GM12878 (cell line): ENCODE results near the gene TAOK2. TPM values are rescaled to one million over a fixed set of nuclear protein-coding genes. Genes with fewer than 3 reads are reported as not detected.
A peak's percentile ranks its signal among the peaks of the same experiment; 100 is the strongest.

Experiments
- ATAC-seq: fragments of 200-7000 bp; cut with Tn5 transposase; 3 replicates; pipeline ENCODE4 v1.9.1; 2020; ENCODE audit warnings: mild to moderate bottlenecking, moderate library complexity
- BruUV-seq: library from RNA; stranded (reverse); fragments of 400-500 nt; replicated peaks from 2 replicates; lab custom pipeline; 2021; lab: Mats Ljungman, UMichigan
- CTCF ChIA-PET: fragments of 300-600 bp; sonication (Branson Sonifier 250); formaldehyde crosslinking; extraction: SDS; loops from one replicate; lab custom pipeline; 2021; ENCODE audit warnings: inconsistent platforms; lab: Yijun Ruan, JAX
- POLR2A ChIA-PET: fragments of 350-600 bp; formaldehyde crosslinking; extraction: SDS; loops from one replicate; lab custom pipeline; 2021; ENCODE audit warnings: inconsistent platforms; lab: Charles Lee
- RAD21 ChIA-PET: fragments of 300-600 bp; sonication (Branson Sonifier 250); formaldehyde crosslinking; loops from one replicate; lab custom pipeline; 2023; ENCODE audit warnings: antibody characterized with exemption; ENCODE audit not compliant: unreplicated experiment; lab: Charles Lee
- SMC1A ChIA-PET: fragments of 300-600 bp; sonication (Branson Sonifier 250); formaldehyde crosslinking; loops from one replicate; lab custom pipeline; 2023; ENCODE audit not compliant: unreplicated experiment, uncharacterized antibody; lab: Charles Lee
- DNase-seq: peaks from one replicate; pipeline ENCODE4 v3.0.0-alpha.2; 2011; ENCODE audit warnings: low read depth, low spot score
- FAIRE-seq: peaks from 3 replicates; lab custom pipeline; 2011; peaks lifted over from hg19 to GRCh38; lab: Jason Lieb, UNC
- H2AFZ ChIP-seq: 2 replicates; pipeline ENCODE4 v1.6.0; 2011; ENCODE audit warnings: low read depth, low read length, control low read depth; ENCODE audit not compliant: control insufficient read depth
- H3K27ac ChIP-seq: 2 replicates; pipeline ENCODE4 v1.5.1; 2011; ENCODE audit warnings: control low read depth; ENCODE audit not compliant: control insufficient read depth, insufficient read depth
- H3K27me3 ChIP-seq, 2 experiments: replicated peaks in 1 of 2; 2 replicates each; pipeline versions ENCODE4 v1.6.0 to v1.6.1; 2011; ENCODE audit warnings: low read length in 1 of 2; ENCODE audit not compliant: control insufficient read depth in 2 of 2, insufficient read depth in 2 of 2
- H3K36me3 ChIP-seq, 2 experiments: 2 replicates each; pipeline ENCODE4 v1.5.1; 2011; ENCODE audit warnings: low read length in 1 of 2; ENCODE audit not compliant: control insufficient read depth in 2 of 2, insufficient read depth in 2 of 2
- H3K4me1 ChIP-seq: 2 replicates; pipeline ENCODE4 v1.6.1; 2011; ENCODE audit warnings: mild to moderate bottlenecking, low read length, moderate library complexity, mixed read lengths; ENCODE audit not compliant: control insufficient read depth, insufficient read depth
- H3K4me2 ChIP-seq: 2 replicates; pipeline ENCODE4 v1.6.0; 2011; ENCODE audit warnings: control low read depth; ENCODE audit not compliant: control insufficient read depth, insufficient read depth
- H3K4me3 ChIP-seq: fragments of 200-600 bp; sonication (generic); 2 replicates; pipeline ENCODE4 v1.5.1; 2016
- H3K79me2 ChIP-seq: 2 replicates; pipeline ENCODE4 v1.6.0; 2011; ENCODE audit warnings: low read length; ENCODE audit not compliant: control insufficient read depth, insufficient read depth
- H3K9ac ChIP-seq: 2 replicates; pipeline ENCODE4 v1.8.0; 2011; ENCODE audit warnings: low read length, control low read depth, mixed read lengths; ENCODE audit not compliant: control insufficient read depth, insufficient read depth
- H3K9me3 ChIP-seq: replicated peaks from 3 replicates; pipeline ENCODE4 v1.5.1; 2011; ENCODE audit warnings: mild to moderate bottlenecking, low read length; ENCODE audit not compliant: control insufficient read depth, insufficient read depth
- H4K20me1 ChIP-seq: 2 replicates; pipeline ENCODE4 v1.6.0; 2011; ENCODE audit not compliant: control insufficient read depth, insufficient read depth
- BHLHE40 ChIP-seq, 2 experiments: fragments of 450-650 bp in 1 of 2; IDR thresholded peaks; 2 replicates each; pipeline ENCODE4 v1.6.1; 2011 to 2017; ENCODE audit warnings: low read depth in 2 of 2, borderline replicate concordance in 1 of 2, improper control_type of control experiment in 1 of 2, low read length in 1 of 2, mild to moderate bottlenecking in 1 of 2
- CEBPB ChIP-seq, 2 experiments: fragments of 150-350 bp in 1 of 2; IDR thresholded peaks; 2 replicates each; pipeline ENCODE4 v1.6.1; 2012 to 2014; ENCODE audit warnings: low read depth in 2 of 2, low read length in 2 of 2, borderline replicate concordance in 1 of 2, inconsistent platforms in 1 of 2
- CREM ChIP-seq: IDR thresholded peaks from 2 replicates; pipeline ENCODE4 v1.6.1; 2014; ENCODE audit warnings: antibody characterized with exemption, low read depth
- EGR1 ChIP-seq, 2 experiments: IDR thresholded peaks; 1 replicate in 1 of 2; 2 replicates in 1 of 2; pipeline ENCODE4 v1.6.1; 2011 to 2012; ENCODE audit warnings: low read depth in 2 of 2, low read length in 2 of 2, borderline replicate concordance in 1 of 2, mild to moderate bottlenecking in 1 of 2, moderate library complexity in 1 of 2
- EZH2 ChIP-seq: IDR thresholded peaks from 2 replicates; pipeline ENCODE4 v1.6.1; 2012; ENCODE audit warnings: low read depth, mild to moderate bottlenecking, control low read depth, inconsistent platforms, low read length, borderline replicate concordance; ENCODE audit not compliant: control insufficient read depth
- MEF2A ChIP-seq: IDR thresholded peaks from 2 replicates; pipeline ENCODE4 v1.6.1; 2011; ENCODE audit warnings: low read depth, mild to moderate bottlenecking, low read length, moderate library complexity; ENCODE audit not compliant: insufficient read depth
- MLLT1 ChIP-seq: fragments of 450-650 bp; IDR thresholded peaks from 2 replicates; pipeline ENCODE4 v1.6.1; 2016; ENCODE audit warnings: mild to moderate bottlenecking
- NR2F1 ChIP-seq: fragments of 450-650 bp; conservative IDR thresholded peaks from 2 replicates; pipeline ENCODE4 v1.6.1; 2017; ENCODE audit warnings: mild to moderate bottlenecking
- PAX8 ChIP-seq: fragments of 450-650 bp; IDR thresholded peaks from 2 replicates; pipeline ENCODE4 v1.6.1; 2017; ENCODE audit warnings: mild to moderate bottlenecking, moderate library complexity
- POU2F2 ChIP-seq: IDR thresholded peaks from 3 replicates; pipeline ENCODE4 v1.6.1; 2011; ENCODE audit warnings: low read depth, mild to moderate bottlenecking, low read length, borderline replicate concordance
- RAD21 ChIP-seq: IDR thresholded peaks from 2 replicates; pipeline ENCODE4 v1.6.1; 2011; ENCODE audit warnings: mild to moderate bottlenecking, low read depth, low read length, moderate library complexity; ENCODE audit not compliant: insufficient read depth
- TCF7 ChIP-seq: IDR thresholded peaks from 2 replicates; pipeline ENCODE4 v1.6.1; 2014; ENCODE audit warnings: antibody characterized with exemption, borderline replicate concordance
- YBX1 ChIP-seq: fragments of 450-650 bp; IDR thresholded peaks from 2 replicates; pipeline ENCODE4 v1.6.1; 2016; ENCODE audit warnings: antibody characterized with exemption
- ZNF687 ChIP-seq: fragments of 450-650 bp; IDR thresholded peaks from 2 replicates; pipeline ENCODE4 v1.6.1; 2017; ENCODE audit warnings: mild to moderate bottlenecking, moderate library complexity
- WGBS: methylation state at CpG from one replicate; pipeline ENCODE4 v1.1.6; 2016; ENCODE audit warnings: low lambda C conversion rate; ENCODE audit not compliant: insufficient replicate concordance, insufficient coverage; ENCODE audit errors: missing lambda C conversion rate; 5-methylcytosine and 5-hydroxymethylcytosine counted together
- in situ Hi-C: fragments of 300-500 bp; cut with MboI; formaldehyde crosslinking; loops from 9 replicates; pipeline ENCODE4 v1.14.3; 2018; ENCODE audit warnings: mixed read lengths
- intact Hi-C: fragments of 100-400 bp; cut with micrococcal nuclease; formaldehyde crosslinking; loops from one replicate; pipeline ENCODE4 v1.14.2; 2022; ENCODE audit not compliant: unreplicated experiment
- polyA plus RNA-seq, 11 experiments: library from polyadenylated mRNA; depleted of rRNA in 4 of 11; unstranded in 6 of 11; stranded (reverse) in 5 of 11; fragments of >200 nt; fragmentation: Nextera tagmentation in 4 of 11; fragmentation: Illumina TruSeq in 1 of 11; extraction: Ambion mirVana in 4 of 11; extraction: Trizol in 1 of 11; gene quantifications; 1 replicate in 1 of 11; 2 replicates in 10 of 11; pipeline versions ENCODE4 v1.2.1 to v1.2.3, GENCODE V29; 2011 to 2016; ENCODE audit warnings: inconsistent platforms in 2 of 11, missing spikeins in 2 of 11, low read depth in 1 of 11
- total RNA-seq, 4 experiments: library from RNA; depleted of rRNA in 3 of 4; stranded (reverse); fragments of >200 nt in 3 of 4; fragmentation: Illumina TruSeq in 1 of 4; extraction: Trizol in 1 of 4; gene quantifications; 2 replicates each; pipeline versions ENCODE4 v1.2.1 to v1.2.3, GENCODE V29; 2013 to 2021

TAOK2 gene
- total and polyA plus RNA-seq, 10 of the 15 experiments (the other 5 are each of a cell fraction or from before 2014, with no cell fraction given): 0.14 to 40.2 (median 11.6) TPM

GRCh38 chr16:29961479-29962343 is 12.0 kb upstream of the TAOK2 start, which contains the start of gene TMEM219:
Gene TMEM219, plus strand, starts transcription at chr16:29962079. Its CDS starts 1,065 bp downstream, at chr16:29963144.
- POLR2A ChIA-PET: interaction anchor here (0.6 to 3.4 kb wide), 5 partner anchors 12 to 137 kb away, joined by 3 to 53 read pairs (median 4); partner anchors contain the start of genes HIRIP3, INO80E, KCTD13 and TAOK2
- in situ Hi-C loops (no loop called here), intact Hi-C loops (loop anchor here (5.0 kb wide), 1 partner anchor 34 kb away; the partner anchor contains the start of gene KCTD13)
- SMC1A ChIA-PET: interaction anchor here (0.7 to 2.7 kb wide), 8 partner anchors 11 to 113 kb away, joined by 3 to 20 read pairs (median 3); partner anchors contain the start of genes ASPHD1, HIRIP3 and TAOK2
- CTCF ChIA-PET: interaction anchor here (0.8 to 3.3 kb wide), 12 partner anchors 11 to 141 kb away, joined by 3 to 21 read pairs (median 4); partner anchors contain the start of genes HIRIP3, INO80E, KCTD13 and MVP
- Histone ChIP-seq H2AFZ (peak within 1 kb of the TSS; percentile 100), H3K4me1 (peaks cover 2% of the 10 kb centered on the region; the same call in 1 of the 2 replicates), H4K20me1 (no peaks in the 10 kb centered on the region), H3K79me2 (peaks cover 4% of the 10 kb centered on the region; the same call in 1 of the 2 replicates), H3K27me3 (no peaks in the 10 kb centered on the region), H3K9me3 (no peaks in the 10 kb centered on the region), H3K4me2 (peak within 1 kb of the TSS; percentile 98), H3K4me3 (peak within 1 kb of the TSS; percentile 82), H3K27ac (peak within 1 kb of the TSS; percentile 79), H3K9ac (peak within 1 kb of the TSS; percentile 86), H3K36me3 (no peaks in the 10 kb centered on the region)
- DNase-seq (peak; percentile 70), ATAC-seq (peak; percentile 92), FAIRE-seq (peak; percentile 75)
- TSS peak; percentile 64 for BruUV-seq
- RAD21 ChIA-PET: interaction anchor here (0.6 to 3.8 kb wide), 6 partner anchors 12 to 988 kb away, joined by 3 to 19 read pairs (median 6); partner anchors contain the start of genes KCTD13 and TAOK2
- WGBS: under 1% methylated on average over 63 of the region's 75 CpGs
- TF ChIP-seq MLLT1: peak; percentile 83
- no peak for TF ChIP-seq MEF2A
- peak in 1 of 2 experiments; percentile 47; a peak in 1 of 3 replicates for TF ChIP-seq EGR1 (IDR thresholded peaks at IDR 0.05; ENCODE audit: borderline replicate concordance in 1 of 2, low read depth in 2 of 2, low read length in 2 of 2)
- TF ChIP-seq BHLHE40 (IDR thresholded peaks at IDR 0.05; ENCODE audit: borderline replicate concordance in 1 of 2, low read depth in 2 of 2, low read length in 1 of 2): peak; percentile 89 to 92
- no peak for TF ChIP-seq EZH2
- no peak for TF ChIP-seq RAD21
- no peak for TF ChIP-seq CEBPB (IDR thresholded peaks at IDR 0.05; ENCODE audit: borderline replicate concordance in 1 of 2, low read depth in 2 of 2, low read length in 2 of 2)
- peak; percentile 54; the same call in 1 of the 2 replicates for TF ChIP-seq ZNF687
- TF ChIP-seq YBX1: no peak
- no peak for TF ChIP-seq TCF7
- TF ChIP-seq NR2F1: peak; percentile 26; the same call in 1 of the 2 replicates
- peak; percentile 51; the same call in 1 of the 2 replicates for TF ChIP-seq CREM
- no peak for TF ChIP-seq PAX8
- peak; percentile 48; the same call in 1 of the 3 replicates for TF ChIP-seq POU2F2
